Measurements from ENCODE around the gene TFAP2D. TPM values are rescaled to one million over a fixed set of nuclear protein-coding genes. Genes with fewer than 3 reads are reported as not detected.

The TFAP2D gene
- total RNA-seq, 2 donors from 2014 or later = not detected

DNA sequence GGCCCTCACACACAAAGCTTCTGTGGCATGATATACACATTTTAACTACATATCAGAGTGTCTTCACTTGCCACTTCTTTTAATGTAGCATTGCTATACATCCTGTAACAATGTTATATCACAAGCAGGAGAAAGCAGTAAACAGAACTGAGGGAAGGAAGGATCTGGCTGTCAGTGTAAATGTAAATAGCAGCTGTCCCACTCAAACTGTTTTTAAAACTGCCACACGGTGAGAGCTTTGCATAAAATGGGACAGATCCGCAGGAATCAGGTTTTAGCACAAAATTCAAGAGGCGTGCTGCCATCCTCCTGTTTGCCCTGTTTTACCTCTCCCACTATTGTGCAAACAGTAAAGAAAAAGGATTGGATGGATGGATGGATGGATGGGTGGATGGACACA, 28.8 kb downstream of the TFAP2D start:
- no peaks in the 10 kb centered on the region for H3K27me3 ChIP-seq (replicated peaks; ENCODE audit: insufficient read depth)
- no peaks in the 10 kb centered on the region for H3K36me3 ChIP-seq
- ATAC-seq (ENCODE audit: insufficient number of reproducible peaks, low FRiP score, low read depth) = no peak
- no peak overlapping the region for H3K4me3 ChIP-seq
- no peak for DNase-seq (ENCODE audit: low spot score)
- no peaks in the 10 kb centered on the region for H3K9me3 ChIP-seq
- no peak overlapping the region for H3K27ac ChIP-seq
- TF ChIP-seq, protein P1, sequence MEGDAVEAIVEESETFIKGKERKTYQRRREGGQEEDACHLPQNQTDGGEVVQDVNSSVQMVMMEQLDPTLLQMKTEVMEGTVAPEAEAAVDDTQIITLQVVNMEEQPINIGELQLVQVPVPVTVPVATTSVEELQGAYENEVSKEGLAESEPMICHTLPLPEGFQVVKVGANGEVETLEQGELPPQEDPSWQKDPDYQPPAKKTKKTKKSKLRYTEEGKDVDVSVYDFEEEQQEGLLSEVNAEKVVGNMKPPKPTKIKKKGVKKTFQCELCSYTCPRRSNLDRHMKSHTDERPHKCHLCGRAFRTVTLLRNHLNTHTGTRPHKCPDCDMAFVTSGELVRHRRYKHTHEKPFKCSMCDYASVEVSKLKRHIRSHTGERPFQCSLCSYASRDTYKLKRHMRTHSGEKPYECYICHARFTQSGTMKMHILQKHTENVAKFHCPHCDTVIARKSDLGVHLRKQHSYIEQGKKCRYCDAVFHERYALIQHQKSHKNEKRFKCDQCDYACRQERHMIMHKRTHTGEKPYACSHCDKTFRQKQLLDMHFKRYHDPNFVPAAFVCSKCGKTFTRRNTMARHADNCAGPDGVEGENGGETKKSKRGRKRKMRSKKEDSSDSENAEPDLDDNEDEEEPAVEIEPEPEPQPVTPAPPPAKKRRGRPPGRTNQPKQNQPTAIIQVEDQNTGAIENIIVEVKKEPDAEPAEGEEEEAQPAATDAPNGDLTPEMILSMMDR (IDR thresholded peaks at IDR 0.05) = no peak
- no peaks in the 10 kb centered on the region for H3K4me1 ChIP-seq (ENCODE audit: control insufficient read depth in 1 of 2, low read depth in 2 of 2)

DNA sequence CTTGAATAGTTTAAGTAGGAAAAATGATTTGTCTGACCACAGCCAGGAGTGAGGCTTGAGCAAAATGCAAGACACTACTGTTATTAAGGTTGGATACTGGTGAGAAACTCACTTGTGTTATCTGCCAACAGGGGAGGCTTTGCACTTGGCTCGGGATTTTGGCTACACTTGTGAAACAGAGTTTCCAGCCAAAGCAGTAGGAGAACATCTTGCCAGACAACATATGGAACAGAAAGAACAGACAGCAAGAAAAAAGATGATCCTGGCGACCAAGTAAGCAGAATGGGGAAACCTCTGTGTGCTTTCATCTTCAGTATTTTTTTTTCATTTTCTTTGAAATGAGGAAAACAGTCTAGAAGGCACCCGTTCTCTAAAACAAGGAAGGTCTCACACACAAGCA, 31.6 kb downstream of the TFAP2D start:
- no peaks in the 10 kb centered on the region for H3K36me3 ChIP-seq

DNA sequence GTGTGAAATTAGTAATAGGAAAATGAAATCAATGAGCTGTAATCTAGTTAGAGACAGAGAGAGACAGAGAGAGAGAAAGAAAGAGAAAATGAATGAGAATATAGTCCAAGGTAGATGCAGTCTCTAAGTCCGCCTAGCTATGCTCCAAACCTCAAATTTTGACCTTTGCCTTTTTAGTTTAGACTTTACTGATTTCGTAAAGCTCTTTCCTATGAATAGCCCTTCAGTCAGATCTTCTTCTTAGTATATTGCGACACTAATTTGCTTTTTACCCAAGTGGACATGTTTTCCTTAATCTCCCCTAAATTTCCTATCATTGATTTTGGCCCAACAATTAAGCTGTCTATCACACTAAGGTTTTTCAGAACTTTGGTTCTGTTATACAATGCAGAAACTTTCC, 49.5 kb downstream of the TFAP2D start:
- H3K27me3 ChIP-seq (replicated peaks; ENCODE audit: insufficient read depth) = no peaks in the 10 kb centered on the region
- no peaks in the 10 kb centered on the region for H3K9me3 ChIP-seq
- H3K36me3 ChIP-seq = no peaks in the 10 kb centered on the region
- TF ChIP-seq, protein P1 (IDR thresholded peaks at IDR 0.05) = no peak
- no peaks in the 10 kb centered on the region for H3K4me1 ChIP-seq (ENCODE audit: control insufficient read depth in 1 of 2, low read depth in 2 of 2)
- DNase-seq (ENCODE audit: low spot score) (no peak), ATAC-seq (ENCODE audit: insufficient number of reproducible peaks, low FRiP score, low read depth) (no peak)
- no peak overlapping the region for H3K27ac ChIP-seq
- H3K4me3 ChIP-seq = no peak overlapping the region

More for the DNA sequence above, 31.6 kb downstream of the TFAP2D start:
- DNase-seq (ENCODE audit: low spot score) (no peak), ATAC-seq (ENCODE audit: insufficient number of reproducible peaks, low FRiP score, low read depth) (no peak)
- Histone ChIP-seq H3K27me3 (replicated peaks; ENCODE audit: insufficient read depth) (no peaks in the 10 kb centered on the region), H3K4me1 (ENCODE audit: control insufficient read depth in 1 of 2, low read depth in 2 of 2) (no peaks in the 10 kb centered on the region), H3K27ac (no peak overlapping the region), H3K4me3 (no peak overlapping the region), H3K9me3 (no peaks in the 10 kb centered on the region)
- TF ChIP-seq, protein P1 (IDR thresholded peaks at IDR 0.05) = no peak

DNA sequence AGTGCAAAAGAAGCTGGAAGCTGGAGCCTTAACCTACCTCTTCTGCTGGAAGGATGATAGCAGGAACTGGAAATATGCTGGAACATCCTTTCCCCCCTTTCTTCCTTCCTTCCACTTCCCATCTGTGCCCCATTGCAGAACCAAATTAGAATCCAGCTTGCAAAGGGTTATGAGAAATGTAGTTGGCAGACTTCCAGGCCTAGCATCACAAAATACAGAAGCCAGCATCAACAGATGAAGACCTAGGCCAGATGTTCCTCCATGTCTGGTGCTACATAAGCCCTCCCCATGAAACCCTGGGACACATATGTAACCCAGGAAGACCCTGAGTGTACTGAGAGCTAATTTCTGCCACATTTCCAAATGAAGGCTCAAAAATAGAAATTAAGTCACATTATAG, 65.4 kb downstream of the TFAP2D start:
- DNase-seq (ENCODE audit: low spot score) (no peak), ATAC-seq (ENCODE audit: insufficient number of reproducible peaks, low FRiP score, low read depth) (no peak)
- Histone ChIP-seq H3K9me3 (no peaks in the 10 kb centered on the region), H3K27me3 (replicated peaks; ENCODE audit: insufficient read depth) (no peaks in the 10 kb centered on the region), H3K36me3 (no peaks in the 10 kb centered on the region), H3K27ac (no peak overlapping the region), H3K4me3 (no peak overlapping the region), H3K4me1 (ENCODE audit: control insufficient read depth in 1 of 2, low read depth in 2 of 2) (no peaks in the 10 kb centered on the region)
- TF ChIP-seq, protein P1 (IDR thresholded peaks at IDR 0.05) = no peak

DNA sequence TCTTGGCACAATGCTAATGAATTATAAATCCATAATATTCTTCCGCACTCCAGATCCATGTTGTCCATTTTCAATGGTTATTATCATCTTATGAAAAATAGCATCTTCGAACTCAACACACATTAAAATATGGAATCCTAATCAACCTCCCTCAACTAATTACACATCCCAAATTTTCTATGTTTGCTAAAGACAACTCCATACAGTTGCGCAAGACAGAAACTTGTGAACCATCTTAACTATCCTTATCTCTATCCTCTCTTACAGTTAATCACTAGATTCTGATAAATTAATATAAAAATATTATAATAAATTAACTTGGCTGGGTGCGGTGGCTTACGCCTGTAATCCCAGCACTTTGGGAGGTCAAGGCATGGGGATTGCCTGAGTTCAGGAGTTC, 67.1 kb downstream of the TFAP2D start:
- Histone ChIP-seq H3K27me3 (replicated peaks; ENCODE audit: insufficient read depth) (no peaks in the 10 kb centered on the region), H3K9me3 (no peaks in the 10 kb centered on the region), H3K4me3 (no peak overlapping the region), H3K4me1 (ENCODE audit: control insufficient read depth in 1 of 2, low read depth in 2 of 2) (no peaks in the 10 kb centered on the region), H3K27ac (no peak overlapping the region), H3K36me3 (no peaks in the 10 kb centered on the region)
- ATAC-seq (ENCODE audit: insufficient number of reproducible peaks, low FRiP score, low read depth) = no peak
- TF ChIP-seq, protein P1 (IDR thresholded peaks at IDR 0.05) = no peak
- DNase-seq (ENCODE audit: low spot score) = no peak

Measured in thoracic aorta (tissue), 2 donors.